NB4 (cell line): ENCODE measurements around the gene PRPSAP2.

Experiments
- POLR2A ChIP-seq: IDR thresholded peaks from 2 replicates; pipeline ENCODE4 v1.6.1; 2011; ENCODE audit warnings: mild to moderate bottlenecking; ENCODE audit not compliant: insufficient read length; ENCODE audit errors: extremely low read depth
- TF ChIP-seq, protein P1 (sequence below): IDR thresholded peaks from one replicate; pipeline ENCODE4 v1.5.1; 2012; ENCODE audit warnings: low read depth, low read length
- TF ChIP-seq, protein P2 (sequence below): IDR thresholded peaks from 2 replicates; pipeline ENCODE4 v1.6.1; 2011; ENCODE audit warnings: low read depth, low read length

DNA sequence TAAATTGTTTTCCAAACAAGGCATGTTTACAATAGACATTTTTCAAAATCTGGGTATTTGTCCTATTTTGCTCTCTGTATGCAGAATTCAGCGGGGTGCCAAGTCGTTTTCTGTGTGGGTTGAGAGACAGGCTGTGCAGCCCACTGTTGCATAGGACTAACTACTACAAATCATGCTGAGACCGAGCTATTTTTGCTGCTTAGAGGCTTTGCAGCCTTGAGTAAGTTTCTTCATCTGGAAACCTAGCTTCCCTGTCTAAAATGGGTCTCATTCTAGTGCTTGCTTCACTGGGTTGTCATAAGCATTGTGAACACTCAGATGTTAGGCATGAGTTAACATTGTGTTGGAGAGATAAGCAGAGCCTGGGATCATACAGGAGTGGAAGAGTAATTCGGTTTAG is 1.3 kb downstream of the PRPSAP2 start:
- TF ChIP-seq, protein P1, sequence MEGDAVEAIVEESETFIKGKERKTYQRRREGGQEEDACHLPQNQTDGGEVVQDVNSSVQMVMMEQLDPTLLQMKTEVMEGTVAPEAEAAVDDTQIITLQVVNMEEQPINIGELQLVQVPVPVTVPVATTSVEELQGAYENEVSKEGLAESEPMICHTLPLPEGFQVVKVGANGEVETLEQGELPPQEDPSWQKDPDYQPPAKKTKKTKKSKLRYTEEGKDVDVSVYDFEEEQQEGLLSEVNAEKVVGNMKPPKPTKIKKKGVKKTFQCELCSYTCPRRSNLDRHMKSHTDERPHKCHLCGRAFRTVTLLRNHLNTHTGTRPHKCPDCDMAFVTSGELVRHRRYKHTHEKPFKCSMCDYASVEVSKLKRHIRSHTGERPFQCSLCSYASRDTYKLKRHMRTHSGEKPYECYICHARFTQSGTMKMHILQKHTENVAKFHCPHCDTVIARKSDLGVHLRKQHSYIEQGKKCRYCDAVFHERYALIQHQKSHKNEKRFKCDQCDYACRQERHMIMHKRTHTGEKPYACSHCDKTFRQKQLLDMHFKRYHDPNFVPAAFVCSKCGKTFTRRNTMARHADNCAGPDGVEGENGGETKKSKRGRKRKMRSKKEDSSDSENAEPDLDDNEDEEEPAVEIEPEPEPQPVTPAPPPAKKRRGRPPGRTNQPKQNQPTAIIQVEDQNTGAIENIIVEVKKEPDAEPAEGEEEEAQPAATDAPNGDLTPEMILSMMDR = no peak
- TF ChIP-seq POLR2A = no peak
- TF ChIP-seq, protein P2, sequence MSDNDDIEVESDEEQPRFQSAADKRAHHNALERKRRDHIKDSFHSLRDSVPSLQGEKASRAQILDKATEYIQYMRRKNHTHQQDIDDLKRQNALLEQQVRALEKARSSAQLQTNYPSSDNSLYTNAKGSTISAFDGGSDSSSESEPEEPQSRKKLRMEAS = no peak
